Measurements from ENCODE around the gene AUH.

AUH gene

GRCh38 chr9:91361291-91362050 is at the start of gene AUH:
Gene AUH (minus strand): TSS chr9:91361918. CDS start chr9:91361889, 29 bp downstream.
- no peak for TF ChIP-seq CTCF (conservative IDR thresholded peaks at IDR 0.05)

GRCh38 chr9:91411096-91411771 is 49.5 kb upstream of the AUH start:
- H3K27ac ChIP-seq, result no peak overlapping the region
- TF ChIP-seq CTCF (conservative IDR thresholded peaks at IDR 0.05), result no peak

More at GRCh38 chr9:91361291-91362050, at the start of gene AUH:
- peak within 1 kb of the TSS; percentile 92 for H3K27ac ChIP-seq

GRCh38 chr9:91410161-91410560 is 48.4 kb upstream of the AUH start:
- H3K27ac ChIP-seq, result no peak overlapping the region
- no peak for TF ChIP-seq CTCF (conservative IDR thresholded peaks at IDR 0.05)

GRCh38 chr9:91408475-91408874 is 46.8 kb upstream of the AUH start:
- H3K27ac ChIP-seq, result no peak overlapping the region
- TF ChIP-seq CTCF (conservative IDR thresholded peaks at IDR 0.05), result no peak

- TF ChIP-seq CTCF (conservative IDR thresholded peaks at IDR 0.05), result no peak
- H3K27ac ChIP-seq, result no peak overlapping the region
Observed at GRCh38 chr9:91407580-91408318, 46.0 kb upstream of the AUH start.

- TF ChIP-seq CTCF (conservative IDR thresholded peaks at IDR 0.05), result no peak
- no peak overlapping the region for H3K27ac ChIP-seq
Observed at GRCh38 chr9:91405343-91406077, 43.8 kb upstream of the AUH start.
